ENCODE data around the gene GALNT16.

The GALNT16 gene

DNA sequence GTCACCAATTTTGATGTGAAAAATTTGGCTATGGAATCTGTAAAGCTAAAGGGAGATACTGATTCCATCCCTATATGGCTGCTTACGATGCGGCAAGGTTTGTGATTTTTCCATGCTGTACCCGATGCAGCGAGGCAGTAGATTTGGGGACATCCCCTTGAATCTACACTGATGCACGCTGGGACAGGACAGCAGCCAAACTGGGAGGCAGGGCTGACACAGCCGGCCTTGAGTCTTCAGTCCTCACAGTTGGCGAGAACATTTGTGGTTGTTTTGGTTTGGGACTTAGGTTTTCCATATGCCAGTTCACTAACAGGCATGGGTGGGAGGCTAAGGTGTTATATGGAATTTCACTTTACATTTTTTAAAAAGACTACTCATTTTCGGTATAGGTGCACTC lies 3.8 kb downstream of the GALNT16 start:
- TF ChIP-seq FOXP2 (optimal IDR thresholded peaks at IDR 0.05; ENCODE audit: borderline replicate concordance, extremely low read depth, extremely low read length, insufficient read depth) (no peak), SIN3A (IDR thresholded peaks at IDR 0.05; ENCODE audit: borderline replicate concordance, insufficient read depth, low read length) (no peak), TAF1 (IDR thresholded peaks at IDR 0.05; ENCODE audit: borderline replicate concordance, insufficient read depth, low read length) (no peak), POLR2AphosphoS5 (IDR thresholded peaks at IDR 0.05; ENCODE audit: low read depth, low read length) (no peak)
- TF ChIP-seq, protein P1, sequence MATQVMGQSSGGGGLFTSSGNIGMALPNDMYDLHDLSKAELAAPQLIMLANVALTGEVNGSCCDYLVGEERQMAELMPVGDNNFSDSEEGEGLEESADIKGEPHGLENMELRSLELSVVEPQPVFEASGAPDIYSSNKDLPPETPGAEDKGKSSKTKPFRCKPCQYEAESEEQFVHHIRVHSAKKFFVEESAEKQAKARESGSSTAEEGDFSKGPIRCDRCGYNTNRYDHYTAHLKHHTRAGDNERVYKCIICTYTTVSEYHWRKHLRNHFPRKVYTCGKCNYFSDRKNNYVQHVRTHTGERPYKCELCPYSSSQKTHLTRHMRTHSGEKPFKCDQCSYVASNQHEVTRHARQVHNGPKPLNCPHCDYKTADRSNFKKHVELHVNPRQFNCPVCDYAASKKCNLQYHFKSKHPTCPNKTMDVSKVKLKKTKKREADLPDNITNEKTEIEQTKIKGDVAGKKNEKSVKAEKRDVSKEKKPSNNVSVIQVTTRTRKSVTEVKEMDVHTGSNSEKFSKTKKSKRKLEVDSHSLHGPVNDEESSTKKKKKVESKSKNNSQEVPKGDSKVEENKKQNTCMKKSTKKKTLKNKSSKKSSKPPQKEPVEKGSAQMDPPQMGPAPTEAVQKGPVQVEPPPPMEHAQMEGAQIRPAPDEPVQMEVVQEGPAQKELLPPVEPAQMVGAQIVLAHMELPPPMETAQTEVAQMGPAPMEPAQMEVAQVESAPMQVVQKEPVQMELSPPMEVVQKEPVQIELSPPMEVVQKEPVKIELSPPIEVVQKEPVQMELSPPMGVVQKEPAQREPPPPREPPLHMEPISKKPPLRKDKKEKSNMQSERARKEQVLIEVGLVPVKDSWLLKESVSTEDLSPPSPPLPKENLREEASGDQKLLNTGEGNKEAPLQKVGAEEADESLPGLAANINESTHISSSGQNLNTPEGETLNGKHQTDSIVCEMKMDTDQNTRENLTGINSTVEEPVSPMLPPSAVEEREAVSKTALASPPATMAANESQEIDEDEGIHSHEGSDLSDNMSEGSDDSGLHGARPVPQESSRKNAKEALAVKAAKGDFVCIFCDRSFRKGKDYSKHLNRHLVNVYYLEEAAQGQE (IDR thresholded peaks at IDR 0.05; ENCODE audit: insufficient read depth in 1 of 2, low read depth in 2 of 2, low read length in 2 of 2) = no peak

DNA sequence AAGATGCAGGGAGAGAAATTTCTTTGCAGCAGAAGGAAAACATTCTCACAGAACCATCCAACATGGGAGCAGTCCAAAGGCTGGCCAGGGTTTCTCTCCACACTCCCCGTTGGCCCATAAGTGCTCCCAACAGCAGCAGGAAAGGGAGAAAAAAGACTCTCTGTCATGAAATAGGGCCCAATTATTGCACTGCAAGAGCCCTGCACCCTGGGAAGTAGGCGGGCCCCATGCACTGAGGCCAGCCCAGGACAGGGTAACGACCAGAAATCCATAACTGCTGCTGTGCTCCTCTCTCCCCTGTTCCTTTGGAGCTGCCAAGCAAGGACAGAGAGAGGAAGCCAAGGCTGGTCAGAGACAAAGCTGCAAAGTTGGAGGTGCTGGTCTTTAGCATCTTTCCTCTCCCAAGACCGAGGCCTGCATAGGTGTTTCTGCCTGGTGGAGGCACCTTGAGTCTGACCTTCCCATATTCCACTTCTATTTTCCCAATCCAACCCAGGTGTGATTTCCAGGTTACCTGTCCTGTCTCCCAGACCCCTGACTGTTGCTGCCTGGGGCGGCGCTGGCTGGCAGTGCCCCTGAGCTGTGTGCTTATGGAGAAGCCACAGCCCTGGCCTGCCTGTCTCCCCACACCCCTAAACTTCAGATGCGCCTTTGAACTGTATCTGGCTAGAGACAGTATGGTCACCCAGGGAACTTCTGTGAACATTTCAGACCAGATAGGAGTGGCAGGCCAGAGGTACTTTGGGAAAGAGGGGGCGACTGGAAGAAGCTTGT lies 6.8 kb downstream of the GALNT16 start:
- TF ChIP-seq SIN3A (IDR thresholded peaks at IDR 0.05; ENCODE audit: borderline replicate concordance, insufficient read depth, low read length) = no peak
- TF ChIP-seq POLR2AphosphoS5 (IDR thresholded peaks at IDR 0.05; ENCODE audit: low read depth, low read length) = no peak
- no peak for TF ChIP-seq FOXP2 (optimal IDR thresholded peaks at IDR 0.05; ENCODE audit: borderline replicate concordance, extremely low read depth, extremely low read length, insufficient read depth)
- TF ChIP-seq, protein P1 (IDR thresholded peaks at IDR 0.05; ENCODE audit: insufficient read depth in 1 of 2, low read depth in 2 of 2, low read length in 2 of 2) = no peak
- TF ChIP-seq TAF1 (IDR thresholded peaks at IDR 0.05; ENCODE audit: borderline replicate concordance, insufficient read depth, low read length) = no peak

DNA sequence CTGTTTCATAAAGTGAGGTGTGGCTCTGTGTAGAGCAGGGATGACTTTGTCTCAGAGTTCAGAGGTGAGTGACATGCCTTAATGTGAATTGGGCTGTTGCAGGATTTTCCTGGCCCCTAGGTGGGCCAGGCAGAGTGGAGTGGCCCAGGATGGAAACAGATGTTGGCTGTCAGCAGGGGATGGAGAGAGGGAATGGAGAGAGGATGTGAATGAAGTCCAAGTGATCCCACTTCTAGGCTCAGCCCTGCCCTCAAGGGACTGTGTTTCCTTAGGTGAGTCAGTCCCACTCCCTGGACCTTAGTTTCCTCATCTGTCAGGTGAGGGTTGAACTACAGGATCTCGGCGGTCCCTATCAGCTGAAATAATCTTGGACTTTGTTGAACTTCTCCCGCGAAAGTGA lies 7.5 kb downstream of the GALNT16 start:
- TF ChIP-seq, protein P1 (IDR thresholded peaks at IDR 0.05; ENCODE audit: insufficient read depth in 1 of 2, low read depth in 2 of 2, low read length in 2 of 2) = no peak
- TF ChIP-seq FOXP2 (optimal IDR thresholded peaks at IDR 0.05; ENCODE audit: borderline replicate concordance, extremely low read depth, extremely low read length, insufficient read depth) (no peak), SIN3A (IDR thresholded peaks at IDR 0.05; ENCODE audit: borderline replicate concordance, insufficient read depth, low read length) (no peak), POLR2AphosphoS5 (IDR thresholded peaks at IDR 0.05; ENCODE audit: low read depth, low read length) (no peak), TAF1 (IDR thresholded peaks at IDR 0.05; ENCODE audit: borderline replicate concordance, insufficient read depth, low read length) (no peak)

DNA sequence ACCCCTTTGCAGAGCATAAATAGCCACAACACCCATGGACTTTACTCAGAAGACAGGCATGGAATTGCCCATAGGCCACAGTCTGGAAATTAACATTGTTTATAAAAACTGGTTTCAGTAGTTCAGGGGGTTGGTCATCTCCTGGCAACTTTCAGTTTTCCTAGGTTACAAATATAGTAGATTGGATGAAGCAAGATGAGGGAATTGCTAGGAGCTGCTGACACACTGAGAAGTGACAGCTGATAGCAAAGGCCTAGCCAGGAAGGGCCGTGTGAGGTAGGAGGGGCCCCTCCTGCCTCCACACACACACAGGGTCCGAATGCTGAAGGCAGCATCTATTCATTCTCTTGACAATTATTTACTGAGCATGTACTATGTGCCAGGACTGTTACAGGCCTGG lies 8.3 kb downstream of the GALNT16 start:
- TF ChIP-seq FOXP2 (optimal IDR thresholded peaks at IDR 0.05; ENCODE audit: borderline replicate concordance, extremely low read depth, extremely low read length, insufficient read depth) (no peak), SIN3A (IDR thresholded peaks at IDR 0.05; ENCODE audit: borderline replicate concordance, insufficient read depth, low read length) (no peak)
- TF ChIP-seq, protein P1 (IDR thresholded peaks at IDR 0.05; ENCODE audit: insufficient read depth in 1 of 2, low read depth in 2 of 2, low read length in 2 of 2) = no peak

Measured in PFSK-1 (cell line).